ENCODE data around the gene FAM72C. TPM values are rescaled to one million over a fixed set of nuclear protein-coding genes. Genes with fewer than 3 reads are reported as not detected.
"Not testable (repeated sequence)": the region's sequence is repeated elsewhere in the genome, so short reads cannot be mapped to it uniquely, and the experiment has no call there.

Gene FAM72C
- total RNA-seq = 1 to 10 TPM in 4 of 8 experiments, under 1 TPM in 3, not detected in 1; 0.14 to 6.2 (median 2.5) TPM

DNA sequence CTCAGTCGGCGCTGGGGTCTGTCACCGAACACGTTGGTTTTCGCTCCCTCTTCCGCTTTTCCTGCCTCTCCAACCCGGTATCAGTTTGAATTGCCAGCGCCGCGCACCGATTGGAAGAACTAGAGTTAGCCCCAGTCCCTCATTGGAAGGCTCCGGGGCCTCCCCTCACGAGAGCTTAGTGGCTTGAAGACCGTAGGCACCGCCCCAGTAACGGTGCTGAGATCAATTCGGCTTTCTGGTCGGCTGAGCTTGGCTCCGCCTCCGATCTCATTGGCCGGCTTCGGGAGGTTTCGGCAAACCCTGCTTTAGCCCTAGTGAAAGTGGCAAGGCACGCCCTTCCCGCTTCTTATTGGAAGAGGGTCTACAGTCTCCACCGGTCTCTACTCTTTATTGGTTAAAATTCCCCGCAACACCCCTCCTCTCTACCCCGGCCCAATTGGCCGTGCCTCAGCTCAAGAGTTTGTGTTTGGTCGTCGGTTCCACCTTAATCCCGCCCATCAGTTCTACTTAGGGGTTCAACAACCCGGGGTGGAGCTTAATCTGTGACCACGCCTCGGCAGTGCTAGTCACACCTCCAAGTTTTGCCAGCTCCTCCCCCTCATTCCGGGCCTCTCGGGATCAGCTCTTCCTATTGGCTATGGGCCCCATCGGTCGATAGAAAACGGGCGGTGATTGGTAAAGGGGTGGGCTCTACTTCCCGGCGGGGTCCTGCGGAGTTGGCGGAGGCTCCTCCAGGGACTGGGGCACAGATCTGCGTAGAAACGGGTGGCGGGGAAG, at the start of gene FAM72C:
Gene FAM72C (minus strand): TSS at position 63 of the 777 bp plus-strand sequence. CDS start 845 bp downstream, outside the sequence.
- H3K27ac ChIP-seq; H3K4me1 ChIP-seq (replicated peaks in 1 of 2); in situ Hi-C loops (cut with MboI; ENCODE audit: low pct_unique_long_range_greater_than_20kb in 2 of 9, low sequenced_read_pairs in 9 of 9, unreplicated experiment in 9 of 9); H3K4me3 ChIP-seq: not testable (repeated sequence)
- no CpG with 5 or more reads among the region's 48 CpGs for WGBS, 10 experiments
- peak; percentile 66 to 86 (median 83) for ATAC-seq (replicated peaks in 6 of 8)

DNA sequence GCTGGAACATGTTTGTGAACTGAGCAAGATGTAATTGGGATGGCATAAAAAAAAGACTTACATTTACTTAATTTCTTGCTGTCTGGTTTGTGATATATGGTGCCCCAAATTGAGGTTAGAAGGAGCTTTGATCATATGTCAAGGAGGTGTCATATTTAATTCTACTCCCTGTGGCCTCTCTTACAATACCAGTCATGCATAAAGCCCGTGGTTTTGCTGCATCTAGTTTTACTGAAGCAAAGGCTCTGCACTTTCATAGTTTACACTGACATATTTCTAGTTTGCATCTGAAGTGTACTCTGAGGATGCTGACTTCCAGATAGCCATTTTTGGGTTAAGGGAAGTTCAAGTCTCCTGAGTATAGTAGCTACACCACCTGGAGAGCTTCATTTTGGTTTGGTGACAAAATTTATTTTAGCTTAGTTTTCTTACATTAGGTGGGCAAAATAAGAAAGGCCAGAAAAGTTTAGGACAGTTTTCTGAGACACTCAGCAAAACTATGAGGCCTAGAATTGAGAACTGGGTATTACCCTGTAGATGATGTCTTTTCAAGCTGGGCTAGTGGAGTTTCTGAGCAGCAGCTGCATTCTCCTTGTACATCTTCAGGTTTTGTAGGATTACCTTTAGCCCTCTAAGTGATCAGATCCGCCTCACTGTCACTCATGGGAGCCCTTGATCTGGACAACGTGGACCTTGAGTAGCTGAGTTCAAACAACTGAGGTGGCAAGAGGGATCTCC, 48.4 kb upstream of the FAM72C start:
- no CpG with 5 or more reads among the region's 3 CpGs for WGBS, 10 experiments
- H3K27ac ChIP-seq; in situ Hi-C loops (cut with MboI; ENCODE audit: low pct_unique_long_range_greater_than_20kb in 2 of 9, low sequenced_read_pairs in 9 of 9, unreplicated experiment in 9 of 9); H3K4me3 ChIP-seq; H3K4me1 ChIP-seq (replicated peaks in 1 of 2): not testable (repeated sequence)
- ATAC-seq (replicated peaks in 6 of 8) = peak in 7 of 8 experiments; percentile 17 to 90 (median 46)

DNA sequence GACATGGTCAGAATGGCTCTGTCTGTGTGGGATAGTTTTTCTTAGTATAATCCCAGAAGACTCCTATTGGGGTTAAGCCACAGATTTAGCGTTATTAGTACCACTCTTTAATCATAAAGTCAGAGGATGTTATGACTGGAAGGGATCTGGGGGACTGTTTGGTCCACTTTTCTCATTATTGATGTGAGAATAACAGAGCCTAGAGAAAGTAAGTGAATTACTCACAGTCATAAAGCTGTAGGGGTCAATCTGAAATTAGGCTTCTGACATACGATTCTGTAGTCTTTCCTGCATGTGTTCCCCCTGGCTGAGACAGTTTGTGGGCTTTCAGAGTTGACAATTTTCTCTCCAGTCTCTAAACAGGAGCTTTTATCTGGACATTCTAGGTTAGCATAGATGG, 47.3 kb upstream of the FAM72C start:
- WGBS, 10 experiments = no CpG with 5 or more reads among the region's 2 CpGs
- H3K4me1 ChIP-seq (replicated peaks in 1 of 2); in situ Hi-C loops (cut with MboI; ENCODE audit: low pct_unique_long_range_greater_than_20kb in 2 of 9, low sequenced_read_pairs in 9 of 9, unreplicated experiment in 9 of 9); H3K27ac ChIP-seq; ATAC-seq (replicated peaks in 6 of 8); H3K4me3 ChIP-seq: not testable (repeated sequence)

DNA sequence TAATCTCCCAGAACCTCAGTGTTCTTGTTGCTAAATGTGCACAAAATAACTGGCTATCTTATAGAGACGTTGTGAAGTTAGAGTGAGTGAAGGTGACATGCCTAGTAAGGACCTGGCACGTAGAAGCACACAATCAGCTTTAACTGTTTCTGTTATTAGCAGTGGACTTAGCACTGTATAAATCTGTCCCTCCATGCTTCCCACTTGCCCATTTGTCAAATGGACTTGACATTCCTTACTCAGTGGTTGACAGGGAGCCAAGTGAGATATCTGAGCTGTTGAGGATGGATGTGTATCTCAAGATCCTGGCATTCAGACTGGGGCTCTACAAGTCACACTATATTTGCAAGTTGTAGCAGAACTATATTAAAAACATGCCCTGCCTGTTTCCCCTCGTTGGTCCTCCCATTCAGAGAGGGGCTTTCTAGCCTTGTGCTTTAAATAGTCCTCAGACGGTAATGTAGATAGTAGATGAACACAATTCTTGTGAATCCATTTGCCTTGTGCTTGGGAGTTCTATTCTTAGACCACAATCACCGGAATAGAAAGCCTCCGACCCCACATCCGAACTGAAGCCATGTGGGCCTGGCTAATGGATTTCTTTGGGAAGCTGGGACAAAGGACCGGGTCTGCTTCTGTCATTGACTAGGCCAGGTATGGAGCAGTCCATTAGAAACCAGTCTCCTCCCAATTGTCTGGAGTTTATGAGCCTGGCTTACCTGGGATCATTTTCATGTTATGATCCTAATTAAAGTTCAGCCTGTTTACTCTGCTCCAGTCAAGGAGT, 43.6 kb upstream of the FAM72C start:
- H3K4me1 ChIP-seq (replicated peaks in 1 of 2); in situ Hi-C loops (cut with MboI; ENCODE audit: low pct_unique_long_range_greater_than_20kb in 2 of 9, low sequenced_read_pairs in 9 of 9, unreplicated experiment in 9 of 9); ATAC-seq (replicated peaks in 6 of 8); H3K27ac ChIP-seq; H3K4me3 ChIP-seq: not testable (repeated sequence)
- WGBS, 10 experiments = no CpG with 5 or more reads among the region's 8 CpGs

DNA sequence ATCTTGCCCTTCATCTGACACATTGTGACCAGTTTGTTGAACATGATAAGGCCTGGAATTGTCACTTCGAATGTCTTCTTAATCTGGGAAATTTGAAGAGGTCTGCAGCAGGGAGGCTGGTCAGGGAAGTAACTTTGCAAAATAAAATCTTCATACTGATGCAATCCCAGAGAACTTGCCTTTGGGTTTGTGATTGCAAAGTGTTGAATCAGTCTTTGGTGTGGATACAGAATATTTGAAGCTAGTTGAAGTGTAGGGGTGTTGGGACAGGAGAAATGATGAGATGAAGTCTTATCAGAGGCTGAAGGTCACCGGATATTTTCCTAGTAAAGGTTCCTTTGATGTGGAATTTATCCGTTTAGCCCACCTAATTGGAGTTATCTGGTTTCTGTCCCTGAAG, 42.7 kb upstream of the FAM72C start:
- H3K27ac ChIP-seq; H3K4me3 ChIP-seq; H3K4me1 ChIP-seq (replicated peaks in 1 of 2); in situ Hi-C loops (cut with MboI; ENCODE audit: low pct_unique_long_range_greater_than_20kb in 2 of 9, low sequenced_read_pairs in 9 of 9, unreplicated experiment in 9 of 9): not testable (repeated sequence)
- whole genome bisulfite sequencing, 10 experiments = no CpG with 5 or more reads among the region's 3 CpGs
- ATAC-seq (replicated peaks in 6 of 8) = peak in 1 of 8 experiments; percentile 15

DNA sequence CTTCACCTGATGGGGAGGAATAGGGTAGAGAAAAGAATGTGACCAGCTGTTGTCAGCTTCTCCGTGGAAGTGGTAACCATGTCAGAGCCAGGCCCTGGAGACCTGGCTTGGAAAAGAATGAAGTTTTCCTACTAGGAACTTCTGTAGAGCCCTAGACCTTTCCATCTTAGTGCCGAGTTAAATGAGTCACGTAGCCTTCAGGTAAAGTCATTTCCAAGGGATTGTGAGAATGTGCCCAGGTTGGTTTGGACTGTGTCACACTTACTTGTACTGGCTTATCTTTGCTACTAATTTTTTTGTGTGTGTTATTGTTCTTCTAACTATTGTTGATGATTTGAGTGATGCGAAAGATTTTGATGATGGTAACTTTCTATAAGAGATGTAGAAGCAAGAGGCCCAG, 42.3 kb upstream of the FAM72C start:
- WGBS, 10 experiments = no CpG with 5 or more reads among the region's 4 CpGs

DNA sequence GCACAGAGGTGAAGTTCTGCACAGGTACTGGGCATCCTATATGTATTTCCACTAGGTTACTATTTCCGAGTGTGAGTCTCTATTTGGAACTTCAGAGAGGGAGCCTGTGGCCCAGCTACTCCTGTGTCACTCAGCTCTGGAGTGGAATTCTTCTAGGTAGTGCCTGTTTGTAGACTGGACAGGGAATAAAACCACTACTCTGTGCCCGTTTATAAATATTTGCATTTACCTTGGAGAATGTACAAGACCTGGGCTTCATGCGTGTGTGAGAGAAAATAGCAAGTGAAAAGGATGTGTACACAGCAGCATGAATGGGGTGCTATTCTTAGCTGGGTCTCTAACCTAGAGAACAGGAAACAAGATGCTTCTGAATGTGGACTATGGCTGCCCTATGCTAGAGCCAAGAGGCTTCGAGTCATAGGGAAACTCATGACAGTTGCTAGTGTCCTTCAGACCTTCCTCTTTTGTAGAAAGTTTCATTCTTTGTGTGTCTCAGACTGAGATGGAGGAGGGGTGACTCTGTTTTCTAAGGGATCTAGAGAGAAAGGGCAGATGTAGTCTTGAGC, 40.5 kb upstream of the FAM72C start:
- H3K4me1 ChIP-seq (replicated peaks in 1 of 2); in situ Hi-C loops (cut with MboI; ENCODE audit: low pct_unique_long_range_greater_than_20kb in 2 of 9, low sequenced_read_pairs in 9 of 9, unreplicated experiment in 9 of 9); H3K27ac ChIP-seq; H3K4me3 ChIP-seq: not testable (repeated sequence)
- peak in 3 of 8 experiments; percentile 45 to 95 (median 56) for ATAC-seq (replicated peaks in 6 of 8)
- WGBS, 10 experiments = no CpG with 5 or more reads among the region's 4 CpGs

More for the DNA sequence above, 42.3 kb upstream of the FAM72C start:
- H3K4me3 ChIP-seq; ATAC-seq (replicated peaks in 6 of 8); H3K4me1 ChIP-seq (replicated peaks in 1 of 2); H3K27ac ChIP-seq; in situ Hi-C loops (cut with MboI; ENCODE audit: low pct_unique_long_range_greater_than_20kb in 2 of 9, low sequenced_read_pairs in 9 of 9, unreplicated experiment in 9 of 9): not testable (repeated sequence)

DNA sequence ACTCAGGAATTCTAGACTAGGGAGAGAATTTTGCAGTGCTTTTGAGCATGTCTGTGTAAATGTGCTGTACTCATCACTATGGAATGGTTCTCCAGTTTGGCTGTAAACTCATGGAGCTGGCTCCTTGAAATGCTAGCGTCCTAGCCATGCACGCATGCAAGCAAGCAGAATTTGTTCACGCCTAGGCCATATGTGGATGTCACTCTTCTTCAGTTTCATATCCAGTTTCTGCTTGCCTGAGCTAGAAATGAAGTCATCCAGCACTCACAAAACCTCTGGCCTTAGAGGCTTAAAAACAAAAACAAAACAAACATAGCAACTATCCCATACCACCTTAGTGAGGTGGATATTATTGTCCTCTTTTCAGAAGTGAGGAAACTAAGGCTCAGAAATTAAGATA, 37.6 kb upstream of the FAM72C start:
- H3K4me1 ChIP-seq (replicated peaks in 1 of 2); H3K4me3 ChIP-seq; in situ Hi-C loops (cut with MboI; ENCODE audit: low pct_unique_long_range_greater_than_20kb in 2 of 9, low sequenced_read_pairs in 9 of 9, unreplicated experiment in 9 of 9); H3K27ac ChIP-seq: not testable (repeated sequence)
- no CpG with 5 or more reads among the region's 3 CpGs for WGBS, 10 experiments
- ATAC-seq (replicated peaks in 6 of 8) = peak in 3 of 8 experiments; percentile 41 to 99 (median 99)

DNA sequence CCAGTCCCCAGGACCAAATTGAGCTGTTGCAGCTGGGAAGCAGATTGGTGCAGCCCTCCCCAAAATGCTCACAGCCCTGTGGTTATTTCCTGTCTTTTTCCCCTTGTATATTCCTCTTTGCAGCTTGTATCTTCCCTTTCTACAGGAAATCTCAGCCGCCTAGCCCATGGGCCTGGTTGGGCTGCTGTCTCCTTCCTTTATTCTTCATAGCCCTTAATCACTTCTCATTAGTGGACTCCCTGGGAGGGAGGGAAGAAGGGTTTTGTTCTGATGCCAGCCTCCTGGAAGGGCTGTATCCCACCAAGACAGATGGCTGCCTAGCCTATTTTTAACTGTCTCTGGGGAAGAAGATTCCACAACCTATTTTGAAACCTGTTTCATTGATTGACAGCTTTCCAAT, 32.5 kb upstream of the FAM72C start:
- peak in 3 of 8 experiments; percentile 22 to 44 (median 36) for ATAC-seq (replicated peaks in 6 of 8)
- H3K27ac ChIP-seq; in situ Hi-C loops (cut with MboI; ENCODE audit: low pct_unique_long_range_greater_than_20kb in 2 of 9, low sequenced_read_pairs in 9 of 9, unreplicated experiment in 9 of 9); H3K4me1 ChIP-seq (replicated peaks in 1 of 2); H3K4me3 ChIP-seq: not testable (repeated sequence)
- no CpG with 5 or more reads among the region's 1 CpG for WGBS, 10 experiments

DNA sequence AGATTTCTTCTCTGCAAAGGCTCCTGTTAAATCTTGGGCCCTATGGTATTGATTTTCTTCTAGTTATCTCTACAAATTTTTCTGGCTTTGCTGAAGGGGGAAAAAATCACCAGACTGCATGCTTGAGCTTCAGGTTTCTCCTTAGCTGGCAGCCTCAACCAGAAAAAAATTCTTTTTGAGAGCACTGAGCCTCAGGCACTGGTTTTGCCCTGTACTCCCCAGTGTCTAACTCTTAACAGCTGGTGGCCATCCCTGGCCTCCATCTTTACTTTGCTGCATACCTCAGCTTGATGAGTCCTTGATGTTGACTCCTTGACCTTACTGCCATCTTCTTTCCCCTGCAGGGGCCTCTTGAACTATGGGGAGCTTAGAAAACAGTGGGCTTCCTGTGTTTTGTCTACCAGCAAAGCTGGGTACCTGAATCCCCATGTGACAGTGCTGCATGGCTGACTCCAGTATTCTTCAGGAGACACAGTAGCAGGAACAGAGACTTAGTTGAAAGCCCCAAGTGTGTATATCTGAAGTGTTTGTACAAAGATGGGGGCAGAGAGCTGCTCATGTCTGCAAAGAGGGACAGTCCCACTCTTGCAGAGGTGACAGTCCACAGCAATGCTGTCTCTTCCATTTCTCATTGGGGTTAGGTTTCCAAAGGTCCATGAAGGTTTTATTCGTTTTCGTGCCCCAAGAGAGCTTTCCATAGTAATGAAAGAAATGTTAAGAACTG, 31.7 kb upstream of the FAM72C start:
- H3K4me3 ChIP-seq; in situ Hi-C loops (cut with MboI; ENCODE audit: low pct_unique_long_range_greater_than_20kb in 2 of 9, low sequenced_read_pairs in 9 of 9, unreplicated experiment in 9 of 9); H3K4me1 ChIP-seq (replicated peaks in 1 of 2); H3K27ac ChIP-seq: not testable (repeated sequence)
- WGBS, 10 experiments = no CpG with 5 or more reads among the region's 2 CpGs
- peak in 2 of 8 experiments; percentile 19 to 22 for ATAC-seq (replicated peaks in 6 of 8)

DNA sequence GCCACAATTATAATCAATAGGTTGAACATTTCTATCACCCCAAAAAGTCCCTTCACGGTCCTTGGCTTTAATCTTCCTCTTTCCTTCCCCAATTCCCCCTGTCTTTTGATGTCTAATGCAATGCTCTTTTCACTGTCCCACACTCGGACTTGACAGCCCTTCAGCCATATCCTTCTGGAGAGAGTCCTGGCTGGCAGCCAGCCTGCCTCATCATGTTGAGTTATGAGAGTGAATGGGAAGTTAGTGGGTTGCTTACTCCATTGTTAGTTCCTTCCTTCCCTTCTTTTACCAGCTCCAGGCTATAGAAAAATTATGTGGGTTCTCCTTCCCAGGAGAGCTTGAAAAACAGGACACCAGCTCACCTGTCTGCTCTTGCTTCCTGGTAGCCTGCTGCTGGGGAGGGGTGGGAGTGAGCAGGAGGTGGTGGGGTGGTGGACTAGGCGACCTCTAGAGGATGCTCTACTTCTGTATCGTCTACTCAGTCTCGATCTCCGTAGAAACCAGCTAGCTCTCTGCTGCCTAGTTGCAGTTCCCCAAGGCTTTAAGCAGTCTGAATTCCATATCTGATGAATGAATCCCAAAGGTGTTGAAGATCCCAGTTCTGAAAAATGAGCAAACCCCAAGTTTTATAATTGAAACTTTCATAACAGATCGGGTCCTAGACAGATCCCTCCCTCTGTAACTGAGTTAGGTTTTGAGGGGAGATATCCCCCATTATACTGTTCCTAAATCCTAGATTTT, 30.5 kb upstream of the FAM72C start:
- in situ Hi-C loops (cut with MboI; ENCODE audit: low pct_unique_long_range_greater_than_20kb in 2 of 9, low sequenced_read_pairs in 9 of 9, unreplicated experiment in 9 of 9); H3K4me1 ChIP-seq (replicated peaks in 1 of 2); H3K4me3 ChIP-seq; H3K27ac ChIP-seq: not testable (repeated sequence)
- no CpG with 5 or more reads among the region's 7 CpGs for WGBS, 10 experiments
- ATAC-seq (replicated peaks in 6 of 8) = peak in 6 of 8 experiments; percentile 46 to 95 (median 67)

DNA sequence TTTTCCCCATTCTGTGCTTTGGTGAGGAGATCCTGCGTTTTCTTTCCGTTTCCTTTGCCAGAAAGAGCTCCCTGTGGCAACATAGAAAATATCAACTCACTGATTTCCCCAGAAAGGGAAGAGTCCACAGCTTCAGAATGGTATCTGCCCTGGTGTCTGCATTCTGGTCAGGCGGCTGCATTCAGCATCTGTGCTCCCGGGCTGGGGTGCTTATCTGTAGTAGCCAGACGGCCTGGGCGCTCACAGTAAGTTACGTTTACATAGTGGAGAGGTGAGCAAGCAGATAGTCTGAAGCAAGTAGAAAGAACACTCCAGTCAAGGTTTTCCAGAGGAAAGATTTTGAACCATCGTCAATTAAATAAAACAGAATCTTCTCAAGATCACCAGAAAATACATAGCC, 29.3 kb upstream of the FAM72C start:
- in situ Hi-C loops (cut with MboI; ENCODE audit: low pct_unique_long_range_greater_than_20kb in 2 of 9, low sequenced_read_pairs in 9 of 9, unreplicated experiment in 9 of 9); H3K4me3 ChIP-seq; H3K27ac ChIP-seq; H3K4me1 ChIP-seq (replicated peaks in 1 of 2); ATAC-seq (replicated peaks in 6 of 8): not testable (repeated sequence)
- no CpG with 5 or more reads among the region's 8 CpGs for WGBS, 10 experiments

All from motor neuron (in vitro differentiated cells).